ENCODE data around the gene EDAR.
A peak's percentile ranks its signal among the peaks of the same experiment; 100 is the strongest.

Gene EDAR

DNA sequence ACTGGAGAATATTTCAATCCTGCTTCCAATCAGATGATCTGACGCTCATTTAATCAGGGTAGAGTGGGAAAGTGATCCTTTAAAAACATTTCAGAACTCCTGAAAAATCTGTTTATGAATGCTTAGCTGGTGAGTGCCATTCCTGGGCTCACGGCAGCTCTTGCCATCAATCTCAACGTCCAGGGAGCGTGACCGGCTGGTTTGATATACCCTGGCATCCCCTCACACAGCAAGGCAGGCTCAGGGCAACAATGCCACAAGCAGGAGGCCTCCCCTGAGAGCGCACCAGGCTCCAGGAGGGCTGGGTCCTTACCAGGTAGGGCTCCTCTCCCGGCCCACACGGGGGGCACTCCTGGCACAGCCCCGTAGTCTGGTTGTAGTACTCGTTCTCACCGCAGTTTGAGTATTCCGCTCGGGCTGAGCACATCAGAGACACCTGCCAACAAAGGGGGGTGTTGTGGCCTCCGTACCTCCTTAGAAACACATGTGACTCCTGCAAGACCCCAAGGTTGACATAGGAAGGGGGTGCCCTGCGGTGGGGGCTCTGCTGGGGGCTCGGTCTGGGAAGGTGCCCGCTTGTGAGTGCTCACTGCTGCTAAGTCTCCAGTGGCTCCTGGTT, 59.1 kb downstream of the EDAR start:
- Mint-ChIP-seq H3K4me1 (no peaks in the 10 kb centered on the region), H3K36me3 (no peaks in the 10 kb centered on the region), H3K4me3 (no peak overlapping the region), H3K27ac (no peak overlapping the region), H3K27me3 (peaks cover 28% of the 10 kb centered on the region), H3K9me3 (no peaks in the 10 kb centered on the region)
- ATAC-seq, result no peak

DNA sequence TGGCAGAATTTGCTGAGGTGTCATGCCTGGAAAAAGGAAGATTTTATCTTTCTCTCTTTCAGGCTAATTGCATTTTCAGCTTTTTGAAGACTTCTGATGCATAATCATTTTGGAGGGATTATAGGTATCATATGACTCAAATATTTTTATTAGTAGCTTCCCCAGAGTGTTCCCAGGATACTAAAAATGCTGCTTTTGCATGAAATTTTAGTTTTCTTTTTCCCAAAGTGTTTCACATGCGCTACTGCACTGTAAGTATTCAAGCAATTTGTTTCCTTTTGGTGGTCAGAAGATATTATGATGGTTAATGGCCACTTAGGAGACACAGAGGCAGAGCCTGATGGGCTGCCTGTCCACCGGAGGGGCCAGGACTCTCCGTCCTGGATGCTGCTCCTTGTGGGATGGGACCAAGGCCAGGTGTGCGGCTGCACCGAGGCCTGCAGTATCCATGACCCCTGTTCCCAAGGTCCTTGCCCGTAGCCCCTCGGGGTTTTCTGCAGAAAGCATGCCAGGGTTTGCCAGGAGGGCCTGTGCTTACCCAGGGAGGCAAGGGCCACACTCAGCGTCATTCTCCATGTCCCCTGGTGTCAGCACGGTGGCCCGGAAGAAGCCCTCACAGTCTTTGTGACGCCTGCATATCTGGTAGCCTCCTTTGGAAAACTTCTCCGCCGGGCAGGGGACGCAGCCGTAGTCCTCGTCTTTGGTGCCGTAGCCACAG, 60.2 kb downstream of the EDAR start:
- ATAC-seq, result no peak
- Mint-ChIP-seq H3K4me3 (no peak overlapping the region), H3K4me1 (no peaks in the 10 kb centered on the region), H3K9me3 (no peaks in the 10 kb centered on the region), H3K27ac (no peak overlapping the region), H3K27me3 (peaks cover 28% of the 10 kb centered on the region), H3K36me3 (no peaks in the 10 kb centered on the region)

DNA sequence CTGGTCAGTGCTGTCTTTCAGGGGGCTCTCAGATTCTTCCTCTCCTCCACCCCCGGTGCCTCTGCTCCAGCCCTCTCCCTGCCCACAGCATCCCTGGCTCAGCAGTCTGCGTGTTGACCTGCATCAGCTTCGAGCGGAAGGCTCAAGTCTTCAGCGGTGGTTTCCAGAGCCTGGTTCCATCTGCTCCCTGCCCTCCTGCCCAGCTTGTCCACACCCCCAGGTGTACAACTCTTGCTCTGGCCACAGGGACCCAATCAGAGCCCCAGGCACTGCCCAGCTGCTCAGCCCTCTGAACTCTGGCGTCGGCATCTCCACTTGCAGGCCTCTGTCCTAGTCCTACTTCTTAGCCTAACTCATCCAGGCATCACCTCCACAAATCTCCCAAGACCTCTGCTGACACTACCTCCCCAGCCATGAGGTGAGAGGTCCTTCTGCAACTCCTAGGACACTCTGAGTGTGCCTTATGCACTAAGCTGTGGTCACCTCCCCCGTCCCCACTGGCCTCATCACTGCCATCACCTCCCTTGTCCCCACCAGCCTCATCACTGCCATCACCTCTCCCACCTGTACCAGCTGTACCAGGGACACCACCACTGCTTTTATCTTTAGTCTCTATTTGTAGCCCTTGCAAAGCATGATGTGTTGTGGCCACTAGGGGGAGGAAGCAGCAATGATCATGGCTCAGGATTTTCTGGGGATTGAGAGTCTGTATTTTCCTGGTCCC, 60.9 kb downstream of the EDAR start:
- Mint-ChIP-seq H3K4me3 (no peak overlapping the region), H3K27ac (no peak overlapping the region), H3K27me3 (peaks cover 28% of the 10 kb centered on the region), H3K9me3 (no peaks in the 10 kb centered on the region), H3K36me3 (no peaks in the 10 kb centered on the region), H3K4me1 (no peaks in the 10 kb centered on the region)
- peak; percentile 40 for ATAC-seq

DNA sequence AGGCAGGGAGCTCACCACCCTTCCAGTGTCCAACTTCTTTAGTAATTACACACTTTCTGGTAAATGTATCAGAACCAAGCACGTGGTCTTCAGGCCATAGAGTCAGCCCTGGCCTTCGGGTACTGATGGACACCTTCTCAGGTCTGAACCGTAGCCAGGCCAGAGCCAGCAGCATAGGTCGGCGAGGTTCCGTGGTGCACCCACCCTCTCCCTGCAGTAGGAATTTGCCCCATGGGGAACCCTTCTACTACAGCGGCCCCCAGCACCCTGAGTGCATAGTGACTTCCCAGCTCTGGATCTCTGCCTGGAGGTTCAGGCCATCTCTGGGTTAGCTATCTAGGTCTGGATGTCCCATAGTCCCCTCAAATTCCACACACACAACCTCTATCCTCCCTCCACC, 61.6 kb downstream of the EDAR start:
- Mint-ChIP-seq H3K9me3 (no peaks in the 10 kb centered on the region), H3K27ac (no peak overlapping the region), H3K27me3 (peaks cover 28% of the 10 kb centered on the region), H3K4me3 (no peak overlapping the region), H3K4me1 (no peaks in the 10 kb centered on the region), H3K36me3 (no peaks in the 10 kb centered on the region)
- no peak for ATAC-seq

DNA sequence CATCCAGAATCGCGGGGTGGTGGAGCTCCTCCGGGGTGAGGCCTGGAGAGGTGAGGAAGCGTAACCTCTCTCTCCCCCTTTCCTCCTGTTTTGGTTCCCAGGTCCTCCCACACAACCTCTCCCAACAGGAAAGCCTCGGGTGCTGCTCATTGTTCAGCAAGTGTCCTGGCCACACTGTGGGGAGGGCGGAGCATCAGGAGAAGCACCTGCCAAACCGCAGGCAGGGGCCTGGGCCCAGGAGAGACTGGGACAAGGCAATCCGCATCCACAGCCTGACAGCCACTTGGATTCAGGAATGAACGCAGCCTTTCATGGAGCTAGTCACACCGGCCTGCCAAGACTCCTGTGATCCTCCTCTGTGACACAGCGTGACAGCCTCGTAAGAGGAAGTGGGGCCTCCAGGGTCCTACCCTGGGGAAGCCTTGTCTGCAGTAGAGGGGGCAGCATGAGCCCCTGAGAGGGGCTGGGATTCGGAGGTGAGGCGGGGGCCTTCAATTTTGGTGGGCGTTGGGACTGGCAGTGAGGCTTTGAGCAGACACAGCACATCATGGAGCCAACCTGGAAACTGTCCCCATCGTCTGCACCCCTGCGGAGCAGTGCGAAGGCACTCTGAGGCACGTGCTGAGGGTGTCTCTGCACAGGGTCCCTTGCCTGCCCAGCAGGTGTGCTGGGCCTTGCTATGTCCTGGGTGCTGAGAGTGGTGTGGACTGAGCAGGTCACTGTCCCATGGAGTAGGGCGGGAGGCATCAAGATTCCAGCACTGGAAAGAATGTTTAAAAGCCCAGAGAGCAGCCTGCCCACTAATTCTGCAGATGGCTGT, 62.2 kb downstream of the EDAR start:
- peaks cover 24% of the 10 kb centered on the region for H3K27me3 Mint-ChIP-seq
- no peak overlapping the region for H3K27ac Mint-ChIP-seq
- H3K4me1 Mint-ChIP-seq, result no peaks in the 10 kb centered on the region
- no peaks in the 10 kb centered on the region for H3K9me3 Mint-ChIP-seq
- no peak for ATAC-seq
- H3K36me3 Mint-ChIP-seq, result no peaks in the 10 kb centered on the region
- H3K4me3 Mint-ChIP-seq, result no peak overlapping the region

DNA sequence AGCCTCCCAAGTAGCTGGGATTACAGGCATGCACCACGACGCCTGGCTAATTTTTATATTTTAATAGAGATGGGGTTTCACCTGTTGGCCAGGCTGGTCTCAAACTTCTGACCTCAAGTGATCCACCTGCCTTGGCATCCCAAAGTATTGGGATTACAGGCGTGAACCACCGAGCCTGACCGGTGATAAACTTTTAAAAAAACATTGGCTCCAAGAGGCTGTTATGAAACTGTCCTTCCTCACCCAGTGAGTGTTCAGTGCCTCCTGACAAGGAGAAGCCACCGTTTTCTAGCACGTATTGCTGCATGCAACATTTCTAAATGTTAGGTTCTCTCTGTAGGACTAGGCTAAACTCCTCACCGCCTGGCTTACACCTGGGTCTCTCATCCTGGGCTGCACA, 63.3 kb downstream of the EDAR start:
- Mint-ChIP-seq H3K36me3 (no peaks in the 10 kb centered on the region), H3K27me3 (peaks cover 21% of the 10 kb centered on the region), H3K4me3 (no peak overlapping the region), H3K9me3 (no peaks in the 10 kb centered on the region), H3K27ac (no peak overlapping the region), H3K4me1 (no peaks in the 10 kb centered on the region)
- no peak for ATAC-seq

DNA sequence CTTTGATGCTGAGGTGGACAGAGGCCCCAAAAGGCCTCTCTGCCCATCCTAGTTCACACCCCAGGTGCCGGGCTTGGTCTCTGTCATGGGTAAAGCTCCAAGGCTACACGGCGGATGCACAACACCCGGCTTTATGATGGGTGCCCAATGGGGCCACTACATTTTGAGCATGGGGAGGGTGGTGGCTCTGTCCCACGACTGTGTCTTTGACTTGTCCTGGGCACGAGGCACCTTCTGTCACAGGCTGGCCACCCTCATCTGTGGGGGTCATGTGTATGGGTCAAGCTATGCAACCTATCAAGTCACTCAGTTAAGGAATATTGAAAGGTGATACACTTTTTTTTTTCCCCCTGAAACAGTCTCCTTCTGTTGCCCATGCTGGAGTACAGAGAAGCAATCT, 63.7 kb downstream of the EDAR start:
- H3K9me3 Mint-ChIP-seq, result no peaks in the 10 kb centered on the region
- no peak for ATAC-seq
- H3K27ac Mint-ChIP-seq, result no peak overlapping the region
- no peaks in the 10 kb centered on the region for H3K36me3 Mint-ChIP-seq
- no peaks in the 10 kb centered on the region for H3K4me1 Mint-ChIP-seq
- no peak overlapping the region for H3K4me3 Mint-ChIP-seq
- peaks cover 21% of the 10 kb centered on the region for H3K27me3 Mint-ChIP-seq

DNA sequence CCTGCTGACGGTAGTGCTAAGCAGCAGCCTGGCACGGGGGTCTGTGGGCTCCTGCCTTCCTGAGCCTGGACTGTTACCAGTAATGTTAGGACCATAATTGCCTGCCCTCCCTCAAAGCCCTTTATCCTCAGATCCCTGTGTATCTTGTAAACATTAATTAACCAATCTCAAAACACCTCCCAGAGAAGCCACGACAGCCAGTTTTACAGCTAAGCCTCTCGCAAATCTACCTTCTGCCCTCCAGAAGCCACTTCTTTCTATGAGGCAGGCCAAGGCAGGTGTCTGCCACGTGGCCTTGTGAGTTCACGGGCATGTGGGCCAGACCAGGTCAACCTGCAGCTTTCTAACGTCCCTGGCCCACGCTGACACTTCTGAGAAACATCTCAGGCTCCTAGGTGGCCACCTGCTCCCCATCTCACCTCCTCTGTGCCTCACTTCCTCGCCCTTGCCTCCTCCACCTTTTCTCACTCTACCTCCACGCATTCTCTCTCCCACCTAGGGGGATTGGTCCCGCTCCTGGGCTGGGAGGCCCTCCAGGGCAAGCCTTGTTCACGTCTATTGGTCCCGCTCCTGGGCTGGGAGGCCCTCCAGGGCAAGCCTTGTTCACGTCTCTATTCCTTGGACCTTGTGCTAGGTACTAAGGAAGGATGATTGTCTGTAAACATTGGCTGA, 64.3 kb downstream of the EDAR start:
- Mint-ChIP-seq H3K9me3 (no peaks in the 10 kb centered on the region), H3K4me3 (no peak overlapping the region), H3K27me3 (peaks cover 27% of the 10 kb centered on the region), H3K27ac (no peak overlapping the region), H3K36me3 (no peaks in the 10 kb centered on the region), H3K4me1 (no peaks in the 10 kb centered on the region)
- ATAC-seq, result no peak

DNA sequence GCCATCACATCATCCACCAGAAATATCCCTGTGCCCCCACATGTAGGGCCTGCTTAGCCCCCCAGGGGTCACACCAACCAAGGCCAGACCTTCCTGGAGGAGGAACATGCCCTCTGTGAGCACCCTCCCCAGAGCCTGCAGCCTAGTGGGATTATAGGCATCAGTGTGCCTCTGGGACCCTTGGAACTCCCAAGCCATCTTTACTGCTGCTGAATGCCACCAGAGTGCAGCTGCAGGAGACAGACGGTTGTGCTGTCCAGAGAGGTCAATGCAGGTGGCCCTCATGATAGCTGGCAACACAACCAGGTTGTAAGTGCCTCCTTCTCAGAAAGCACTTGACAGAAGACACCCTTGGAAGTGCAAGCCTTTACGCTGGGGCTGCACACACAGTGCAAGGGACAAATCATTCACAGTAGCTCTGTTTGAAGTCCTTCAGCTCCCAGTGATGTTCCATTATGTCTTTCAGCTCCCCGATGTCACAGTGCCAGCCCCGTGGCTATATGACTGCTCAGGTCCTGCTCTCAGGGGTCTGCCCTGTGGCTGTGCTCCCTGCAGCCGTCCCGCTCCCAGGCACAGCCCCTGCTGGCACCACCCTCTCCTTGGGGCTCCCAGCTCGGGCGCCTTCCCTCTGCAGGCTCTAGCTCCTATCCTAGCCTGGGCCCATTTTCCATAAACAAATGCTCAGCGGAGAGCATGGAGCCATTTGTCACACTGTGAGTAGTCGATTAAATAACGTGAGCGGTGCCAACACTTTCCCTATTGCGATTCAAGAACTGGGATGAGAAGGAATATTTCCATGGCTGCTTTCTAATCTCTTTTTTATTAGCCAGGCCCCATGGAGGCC, 65.1 kb downstream of the EDAR start:
- ATAC-seq, result no peak
- no peaks in the 10 kb centered on the region for H3K36me3 Mint-ChIP-seq
- H3K4me3 Mint-ChIP-seq, result no peak overlapping the region
- H3K27me3 Mint-ChIP-seq, result peaks cover 29% of the 10 kb centered on the region
- no peaks in the 10 kb centered on the region for H3K4me1 Mint-ChIP-seq
- H3K9me3 Mint-ChIP-seq, result no peaks in the 10 kb centered on the region
- H3K27ac Mint-ChIP-seq, result no peak overlapping the region

DNA sequence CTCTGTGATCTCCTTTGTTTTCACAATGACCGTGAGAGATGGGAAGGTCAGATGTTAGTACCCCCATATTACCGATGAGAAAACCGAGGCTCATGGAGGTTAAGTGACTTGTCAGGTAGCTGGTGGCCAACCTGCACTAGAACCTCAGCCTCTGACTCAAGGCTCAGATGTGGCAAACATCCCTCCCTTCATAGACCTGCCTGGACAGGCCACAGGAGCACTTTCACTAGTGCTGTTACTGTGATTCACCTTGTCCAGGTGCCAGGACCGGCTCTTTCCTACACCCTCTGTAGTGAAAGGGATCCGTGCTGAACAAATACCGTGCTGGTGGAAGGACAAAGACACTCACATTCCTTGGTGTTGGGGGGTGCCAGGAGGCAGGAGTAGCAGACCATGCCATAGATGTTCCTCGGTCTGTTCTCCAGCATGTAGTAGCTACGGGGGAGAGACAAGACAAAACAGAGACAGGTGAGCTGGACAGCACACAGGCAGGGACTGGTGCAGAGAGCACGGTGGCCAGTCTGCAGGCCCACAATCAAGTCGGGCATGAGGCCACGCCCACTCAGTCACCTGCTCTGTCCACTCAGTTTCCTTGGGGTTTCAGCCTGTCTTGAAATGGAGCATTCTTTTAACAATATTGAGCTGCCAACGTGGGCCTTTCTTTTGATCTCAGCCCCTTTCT, 65.9 kb downstream of the EDAR start:
- H3K27me3 Mint-ChIP-seq, result peaks cover 27% of the 10 kb centered on the region
- H3K36me3 Mint-ChIP-seq, result no peaks in the 10 kb centered on the region
- no peaks in the 10 kb centered on the region for H3K4me1 Mint-ChIP-seq
- no peak for ATAC-seq
- H3K9me3 Mint-ChIP-seq, result no peaks in the 10 kb centered on the region
- H3K27ac Mint-ChIP-seq, result no peak overlapping the region
- H3K4me3 Mint-ChIP-seq, result no peak overlapping the region

DNA sequence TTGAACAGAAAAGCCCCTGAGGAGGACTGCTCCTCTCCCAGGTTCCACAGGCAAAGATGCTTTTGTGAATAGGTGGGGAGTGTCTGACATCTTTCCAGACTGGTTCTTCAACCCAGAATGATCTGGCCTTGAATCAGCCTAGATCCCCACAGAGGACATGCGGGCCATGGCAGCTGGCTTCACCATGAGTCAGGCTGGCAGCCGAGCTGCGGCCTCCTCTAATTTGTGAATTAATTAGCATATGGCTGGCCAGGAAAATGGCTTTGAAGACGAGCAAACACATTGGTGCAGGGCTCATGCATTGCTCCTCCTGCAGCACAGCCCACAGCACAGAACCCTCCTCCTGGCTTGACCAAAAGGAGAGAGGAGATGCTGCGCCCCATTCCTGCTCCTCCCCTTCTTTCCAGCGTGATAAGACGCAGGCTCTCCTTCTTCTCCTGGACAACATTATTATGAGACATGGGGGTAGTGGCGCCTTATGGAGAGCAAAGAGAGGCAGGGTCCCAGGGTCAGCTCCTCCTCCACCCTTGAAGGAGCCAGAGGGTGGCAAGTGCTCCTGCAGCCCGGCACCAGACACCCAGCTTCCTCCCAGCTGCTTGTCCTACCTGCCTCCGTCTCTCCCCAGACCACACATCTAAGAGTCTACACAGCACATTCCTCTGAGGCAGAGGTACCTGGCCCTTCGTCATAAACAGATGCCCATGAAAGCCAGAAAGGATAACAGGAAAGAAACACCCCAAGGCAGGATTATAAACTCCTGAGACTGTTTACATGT, 66.7 kb downstream of the EDAR start:
- Mint-ChIP-seq H3K4me1 (no peaks in the 10 kb centered on the region), H3K36me3 (no peaks in the 10 kb centered on the region), H3K27me3 (peaks cover 20% of the 10 kb centered on the region), H3K4me3 (no peak overlapping the region), H3K27ac (no peak overlapping the region), H3K9me3 (no peaks in the 10 kb centered on the region)
- no peak for ATAC-seq

DNA sequence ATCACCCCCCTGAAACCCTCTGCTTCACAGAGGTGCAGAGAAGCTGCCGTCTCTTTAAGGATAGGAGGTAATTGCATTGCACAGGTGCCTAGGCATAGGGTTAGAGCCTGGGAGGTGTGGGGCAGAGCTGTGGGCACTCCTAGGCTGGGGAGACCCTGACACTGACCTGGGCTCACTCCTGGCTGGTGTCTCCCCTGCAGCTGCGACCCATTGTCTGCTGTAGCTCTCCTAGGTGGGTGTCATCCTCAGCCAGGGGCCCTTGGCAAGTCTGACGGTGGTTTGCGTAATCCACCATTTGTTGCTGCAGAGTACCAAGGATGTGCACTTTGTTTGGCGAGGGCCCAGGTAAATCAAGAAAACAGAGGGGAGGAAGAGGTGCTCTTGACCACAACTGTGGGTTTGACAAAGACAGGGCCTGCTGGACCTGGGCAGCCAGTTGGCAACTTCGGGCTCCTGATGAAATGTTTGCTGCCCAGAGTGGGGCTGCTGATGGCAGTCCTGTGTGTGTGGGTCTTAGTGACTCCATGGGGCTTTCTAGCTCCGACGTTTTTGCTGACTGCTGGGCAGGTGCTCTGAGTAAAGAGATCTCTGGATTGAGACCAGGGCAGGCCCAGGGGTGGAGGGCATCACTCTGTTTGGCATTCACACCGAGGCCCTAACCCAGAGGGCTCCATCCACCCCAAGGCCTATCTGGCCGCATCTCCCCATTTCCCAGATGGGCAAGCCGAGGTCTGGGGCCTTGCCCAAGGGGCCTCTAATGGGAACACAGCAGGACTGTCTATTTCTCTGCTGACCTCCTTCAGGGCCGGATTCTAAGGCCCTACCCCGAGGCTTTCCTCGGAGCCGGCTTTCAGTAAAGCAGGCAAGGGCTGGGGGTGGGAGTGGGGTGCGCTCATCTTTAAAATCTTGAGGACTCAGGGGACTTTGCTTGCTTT, 67.7 kb downstream of the EDAR start:
- no peak overlapping the region for H3K4me3 Mint-ChIP-seq
- H3K27ac Mint-ChIP-seq, result no peak overlapping the region
- no peaks in the 10 kb centered on the region for H3K36me3 Mint-ChIP-seq
- no peak for ATAC-seq
- no peaks in the 10 kb centered on the region for H3K4me1 Mint-ChIP-seq
- H3K9me3 Mint-ChIP-seq, result no peaks in the 10 kb centered on the region
- peaks cover 20% of the 10 kb centered on the region for H3K27me3 Mint-ChIP-seq

Measured in stimulated activated memory B cell treated with anti-CD40 and anti-IgM and Interleukin-4, amounts not matched to agents 10 μg/mL and 1 μg/mL and 100 μg/mL, for 72 hours (primary cell).